NCI-H2227 treated with DMSO at 0.1 percent for 48 hours (cell line): ENCODE measurements around the gene BNC1.
"Not testable (repeated sequence)": the region's sequence is repeated elsewhere in the genome, so short reads cannot be mapped to it uniquely, and the experiment has no call there.

Experiments
- DNase-seq: peaks from one replicate; lab custom pipeline; 2025; lab: John Stamatoyannopoulos, UW

BNC1 gene

DNA sequence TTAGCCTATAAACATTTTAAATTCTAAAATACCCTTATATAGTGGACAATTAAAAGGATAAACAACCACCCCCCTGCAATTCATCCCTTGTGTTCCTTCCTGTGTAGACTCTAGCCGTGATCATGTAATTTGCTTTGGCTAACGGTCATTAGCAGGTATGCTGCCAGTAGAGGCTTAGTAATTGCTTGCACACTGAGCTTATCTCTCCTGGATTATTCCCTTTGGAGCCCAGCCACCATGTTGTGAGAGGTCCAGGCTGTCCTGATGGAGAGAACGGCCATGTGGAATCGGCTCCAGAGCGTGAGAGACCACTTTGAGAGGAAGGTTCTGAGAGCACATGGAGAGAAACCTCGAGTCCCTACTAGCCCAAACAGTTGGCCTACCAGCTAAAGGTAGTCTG, 11.0 kb upstream of the BNC1 start:
- DNase-seq = no peak

DNA sequence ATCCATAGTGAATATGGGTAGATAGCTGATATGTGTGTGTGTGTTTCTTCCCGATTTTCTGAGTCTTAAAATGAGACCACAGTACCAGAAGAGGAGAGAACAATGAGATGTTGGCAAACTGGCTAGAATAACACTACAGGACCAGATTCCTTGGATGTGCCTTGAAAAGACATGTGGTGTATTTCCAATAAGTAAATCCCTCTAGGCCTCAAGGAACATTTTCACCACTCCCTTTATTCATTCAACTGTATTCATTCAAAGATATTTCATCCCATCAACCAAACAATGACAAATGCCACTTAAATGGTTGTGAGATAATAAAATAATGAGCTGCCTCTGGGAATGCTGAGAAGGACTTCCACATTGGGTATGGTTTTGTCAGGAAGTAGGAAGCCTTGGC, 8.7 kb upstream of the BNC1 start:
- no peak for DNase-seq

DNA sequence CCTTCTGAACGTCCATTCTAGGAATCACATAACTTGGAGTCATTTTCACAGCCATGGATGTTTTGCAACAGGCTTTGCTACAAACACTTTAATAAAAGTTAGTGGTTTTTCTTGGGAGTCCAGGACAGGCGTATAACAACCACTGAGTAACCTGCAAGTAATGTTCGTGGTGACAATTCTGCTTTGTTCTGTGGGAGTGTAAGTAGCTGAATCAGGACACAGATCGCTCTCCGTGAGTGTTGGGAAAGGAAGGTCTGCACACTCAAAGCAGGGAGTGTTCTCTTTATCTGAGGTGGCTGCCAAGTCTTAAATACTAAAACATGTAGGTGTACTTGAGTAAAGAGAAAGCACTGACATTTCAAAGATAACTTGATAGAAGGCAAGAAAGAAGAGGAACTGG, 7.9 kb upstream of the BNC1 start:
- no peak for DNase-seq

DNA sequence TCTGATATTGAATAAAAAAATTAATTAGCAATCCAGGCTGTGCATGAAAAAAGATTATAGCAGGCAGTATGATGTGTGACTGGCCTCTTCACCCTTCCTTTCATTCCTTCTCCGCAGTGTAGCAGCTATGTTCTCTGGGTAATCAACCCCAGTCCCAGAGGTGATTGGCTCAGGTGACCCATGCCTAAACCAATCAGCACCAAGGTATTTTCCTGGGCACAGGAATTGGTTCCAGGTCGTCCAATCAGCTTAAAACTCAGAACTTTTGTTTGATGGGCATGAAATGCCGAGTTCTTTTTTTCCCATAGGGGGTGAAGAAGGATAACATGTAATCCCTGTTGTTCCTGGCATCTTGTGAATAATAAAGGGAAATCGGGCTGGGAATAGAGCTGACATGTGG, 5.8 kb upstream of the BNC1 start:
- DNase-seq = no peak

DNA sequence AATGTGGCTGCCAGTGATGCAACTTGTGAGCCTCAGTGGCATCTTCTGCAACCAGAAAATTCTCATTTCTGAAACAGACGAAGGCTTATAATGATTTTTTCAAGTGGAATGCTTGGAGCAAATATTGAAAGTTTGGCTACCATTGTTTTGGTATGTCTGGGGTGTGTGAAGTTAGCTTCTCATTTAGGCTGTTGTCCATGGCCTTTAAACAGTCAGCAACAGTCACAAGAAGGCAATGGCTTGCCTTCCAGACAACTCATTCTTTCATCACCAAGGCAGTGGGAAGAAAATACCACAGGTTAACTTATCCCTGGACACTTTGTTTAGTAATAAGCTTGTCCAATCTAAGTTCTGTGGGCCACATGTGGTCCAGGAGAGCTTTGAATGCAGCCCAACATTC, 4.7 kb upstream of the BNC1 start:
- no peak for DNase-seq

DNA sequence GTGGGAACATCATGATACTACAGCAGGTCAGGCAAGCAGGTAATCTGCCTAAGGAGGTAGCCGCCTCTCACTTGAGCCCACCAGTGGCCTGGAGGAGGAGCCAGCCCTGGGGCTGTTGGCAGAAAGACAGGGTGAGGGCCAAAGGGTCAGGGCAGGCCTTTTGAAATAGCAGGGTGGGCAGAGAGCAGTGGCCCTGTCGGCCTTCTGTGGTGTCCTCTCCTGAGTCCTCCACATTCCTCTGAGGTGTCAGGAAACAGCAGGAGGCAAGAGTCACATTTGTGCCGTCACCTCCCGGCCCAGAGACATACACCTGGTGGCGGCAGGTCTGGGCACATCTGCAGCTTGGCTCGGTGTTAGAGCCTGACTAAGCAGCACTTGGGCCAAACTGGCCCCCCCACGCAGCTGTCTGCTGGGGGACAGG, 3.9 kb upstream of the BNC1 start:
- DNase-seq = no peak

DNA sequence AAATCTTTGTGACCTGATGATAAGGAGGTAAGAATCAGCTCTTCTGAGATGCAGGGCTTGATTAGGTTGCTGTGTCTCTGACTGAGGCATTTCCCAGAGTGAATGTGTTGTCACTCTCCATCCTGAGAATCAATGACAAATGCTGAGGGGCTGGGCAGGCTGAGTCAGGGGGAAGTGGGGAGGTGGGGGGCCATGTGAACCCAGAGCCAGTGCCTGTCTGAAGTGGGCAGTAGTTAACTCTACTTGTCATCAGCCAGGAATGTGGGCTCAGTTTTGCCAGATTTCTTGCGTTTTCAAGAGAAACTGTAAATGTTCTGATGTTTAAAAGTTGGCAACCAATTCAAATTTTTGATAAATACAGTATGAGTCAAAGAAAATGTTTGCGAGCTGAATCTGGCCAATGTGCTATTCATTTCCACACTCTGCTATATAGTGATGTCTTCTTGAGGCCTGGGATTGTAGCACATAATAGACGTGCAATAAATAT, 3.1 kb upstream of the BNC1 start:
- no peak for DNase-seq

DNA sequence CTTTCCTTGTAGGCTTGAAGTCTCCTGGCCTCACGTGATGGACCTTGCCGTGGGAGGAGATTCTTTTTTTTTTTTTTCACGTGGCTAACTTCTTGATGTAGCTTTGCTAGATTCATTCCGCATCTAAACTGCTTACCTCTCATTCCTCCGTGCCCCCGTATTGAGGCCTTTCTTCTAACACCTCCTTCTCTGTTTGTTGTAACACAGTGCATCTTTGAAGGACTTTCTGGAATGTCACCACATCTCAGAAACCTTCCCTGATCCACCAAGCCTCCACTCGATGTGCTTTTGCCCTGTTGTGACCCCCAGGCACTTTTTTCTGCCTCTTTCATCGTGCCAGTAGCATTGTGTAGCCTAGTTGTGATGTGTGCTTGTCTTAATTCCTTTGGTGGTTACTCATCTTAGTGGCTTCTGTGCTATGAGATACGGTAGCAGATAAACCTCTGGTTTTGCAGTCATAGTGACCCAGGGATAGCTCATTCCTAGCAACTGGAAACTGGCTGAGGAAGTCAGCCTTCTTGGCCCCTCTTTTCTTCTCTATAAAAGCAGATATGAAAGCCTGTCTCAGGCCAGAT, 1.6 kb upstream of the BNC1 start:
- DNase-seq = no peak

DNA sequence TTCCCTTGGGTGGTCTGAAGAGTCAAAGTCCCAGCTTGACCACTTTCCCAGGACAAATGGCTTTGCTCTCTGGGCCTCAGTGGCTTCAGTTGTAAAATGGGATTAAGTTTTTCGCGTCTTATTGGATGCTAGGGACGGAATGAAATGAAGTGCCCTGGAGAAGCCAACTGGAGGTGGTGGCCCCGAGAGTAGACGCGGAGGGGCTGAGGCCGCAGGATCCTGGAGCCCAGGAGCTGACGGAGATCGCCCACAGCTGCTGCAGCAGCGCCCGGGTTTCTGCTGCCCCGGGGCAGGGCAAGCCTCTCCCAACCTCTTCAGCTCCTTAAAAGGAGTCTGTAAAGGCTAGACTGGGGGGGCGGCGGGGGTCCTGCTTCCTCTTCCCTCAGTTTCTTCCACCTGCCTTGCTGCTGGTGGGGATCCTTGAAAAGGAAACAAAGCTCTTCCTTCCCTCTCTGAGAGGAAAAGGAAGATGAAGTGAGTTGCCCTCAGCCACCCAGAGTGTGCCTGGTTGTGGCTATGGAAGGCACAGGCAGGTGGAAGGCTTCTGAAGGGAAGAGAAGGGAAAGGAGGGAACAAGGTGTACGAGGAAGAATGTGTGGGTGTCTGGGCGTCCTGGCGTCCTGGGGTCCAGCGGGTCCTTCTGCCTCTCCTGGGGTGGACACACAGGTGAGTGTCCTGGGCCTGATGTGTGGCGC, 967 bp upstream of the BNC1 start:
- no peak for DNase-seq

DNA sequence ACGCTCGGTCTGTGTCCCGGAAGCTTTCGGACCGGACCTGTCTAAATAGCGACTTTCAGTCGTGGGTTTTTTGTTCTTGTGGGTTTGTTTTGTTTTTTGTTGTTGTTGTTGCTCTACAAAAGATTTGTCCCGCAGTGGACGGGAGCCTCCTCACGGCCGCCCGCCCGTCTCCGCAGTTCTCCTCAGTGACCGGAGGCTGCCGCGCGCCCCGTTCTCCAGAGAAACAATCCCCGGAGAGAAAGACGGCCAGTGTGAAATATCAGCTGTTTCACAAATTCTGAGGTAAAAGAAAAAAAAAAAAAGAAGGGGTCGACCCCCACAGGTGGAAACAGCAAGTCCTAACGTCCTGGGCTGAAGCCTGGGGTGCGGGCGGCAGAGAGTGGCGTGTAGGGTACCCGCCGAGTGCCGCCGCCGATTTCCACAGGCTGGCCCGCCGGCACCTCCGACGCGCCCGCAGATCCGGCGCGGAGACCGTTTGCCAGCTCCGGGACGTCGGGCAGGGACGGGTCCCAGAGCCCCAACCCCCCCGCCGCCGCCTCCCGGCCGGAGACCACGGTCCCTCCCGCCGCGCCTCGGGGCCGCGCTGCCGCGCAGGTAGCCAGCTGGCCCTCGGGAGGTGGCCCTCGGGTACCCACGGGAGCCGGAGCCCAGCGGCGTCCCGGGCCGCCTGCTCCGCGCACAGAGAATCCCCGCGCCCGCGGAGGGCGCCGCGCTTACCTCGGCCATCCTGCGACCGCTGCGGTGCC, 478 bp downstream of the BNC1 start:
- no peak for DNase-seq

DNA sequence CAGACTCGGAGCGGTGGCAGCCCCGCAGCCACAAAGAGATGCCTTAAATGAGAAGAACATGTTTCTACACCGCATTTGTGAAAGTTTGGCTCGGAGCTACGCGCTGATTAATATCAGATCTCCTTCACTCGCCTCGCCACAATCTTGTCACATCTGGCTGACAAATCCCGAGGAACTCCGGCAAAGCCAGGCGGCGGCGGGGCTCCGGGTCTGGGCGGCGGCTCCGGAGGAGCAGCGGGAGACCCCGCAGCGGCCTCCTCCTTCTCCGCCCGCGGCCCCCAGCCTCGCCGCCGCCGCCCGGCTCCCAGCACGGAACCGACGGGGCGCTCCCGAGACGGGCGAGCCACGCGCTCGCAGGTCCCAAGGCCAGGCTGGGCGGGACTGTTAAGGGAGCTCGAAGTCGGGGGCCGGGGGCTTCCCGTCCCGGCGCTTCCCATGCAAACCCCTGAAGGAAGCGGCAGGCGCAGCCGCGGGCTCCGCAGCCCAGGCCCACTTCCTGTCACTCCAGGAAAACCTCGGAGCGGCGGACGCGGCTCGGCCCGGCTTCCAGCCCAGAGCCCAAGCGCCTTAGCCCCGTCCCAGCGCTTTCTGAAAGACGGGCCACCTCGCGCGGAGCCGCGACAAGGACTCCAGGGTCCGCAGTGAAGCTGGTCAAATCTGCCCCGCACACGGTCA, 1.2 kb downstream of the BNC1 start:
- DNase-seq = no peak

DNA sequence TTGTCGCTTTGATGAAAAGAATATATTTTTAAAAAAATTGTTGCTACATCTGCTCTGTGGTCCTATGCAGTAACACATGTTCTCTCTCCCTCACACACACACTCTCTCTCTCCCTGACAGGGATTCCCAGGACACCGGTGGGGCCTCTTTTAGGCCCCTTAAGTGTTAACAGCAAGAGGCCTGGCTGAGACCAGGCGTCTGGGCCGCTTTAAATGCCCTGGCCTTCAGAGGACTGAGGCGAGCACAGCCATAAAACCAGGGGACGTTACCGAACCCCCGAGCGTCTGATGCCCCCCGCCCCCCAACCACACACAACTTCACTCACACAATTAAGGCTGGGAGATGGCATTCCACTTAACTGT, 1.7 kb downstream of the BNC1 start:
- no peak for DNase-seq

DNA sequence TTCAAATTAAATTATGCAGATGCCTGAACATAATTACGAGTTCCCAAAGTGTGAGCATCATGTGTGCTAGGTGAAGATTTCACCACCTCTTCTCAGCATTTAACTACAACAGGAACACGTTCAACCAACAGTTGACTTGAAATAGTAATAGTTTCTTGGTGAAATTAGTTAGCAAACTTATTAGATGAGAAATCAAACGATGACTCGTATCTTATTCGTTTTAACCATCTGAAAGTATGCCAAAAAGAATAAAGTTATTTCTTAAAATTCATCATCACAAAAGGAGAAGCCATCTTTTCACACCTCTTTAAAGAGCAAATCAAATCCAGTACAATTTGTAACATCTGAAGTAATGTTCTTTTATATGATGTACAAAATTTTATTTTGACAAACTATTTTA, 2.3 kb downstream of the BNC1 start:
- no peak for DNase-seq

DNA sequence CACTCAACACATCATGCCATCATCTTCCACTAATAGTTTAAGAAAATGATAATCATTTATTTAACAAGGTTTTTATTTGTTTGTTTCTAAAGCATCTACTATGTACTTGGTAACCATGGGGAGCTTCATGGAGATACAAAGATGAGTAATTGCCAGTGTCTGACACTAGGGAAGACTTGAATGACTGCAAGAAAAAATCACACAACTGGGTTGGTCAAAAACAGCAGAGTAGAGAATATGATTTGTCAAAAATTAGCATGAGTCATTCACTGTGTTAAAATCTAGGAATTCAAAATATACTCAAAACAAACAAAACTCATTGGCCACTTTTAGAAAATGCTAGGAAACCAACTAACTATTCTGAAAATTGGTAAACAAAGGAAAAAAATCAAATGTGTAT, 6.3 kb downstream of the BNC1 start:
- no peak for DNase-seq

DNA sequence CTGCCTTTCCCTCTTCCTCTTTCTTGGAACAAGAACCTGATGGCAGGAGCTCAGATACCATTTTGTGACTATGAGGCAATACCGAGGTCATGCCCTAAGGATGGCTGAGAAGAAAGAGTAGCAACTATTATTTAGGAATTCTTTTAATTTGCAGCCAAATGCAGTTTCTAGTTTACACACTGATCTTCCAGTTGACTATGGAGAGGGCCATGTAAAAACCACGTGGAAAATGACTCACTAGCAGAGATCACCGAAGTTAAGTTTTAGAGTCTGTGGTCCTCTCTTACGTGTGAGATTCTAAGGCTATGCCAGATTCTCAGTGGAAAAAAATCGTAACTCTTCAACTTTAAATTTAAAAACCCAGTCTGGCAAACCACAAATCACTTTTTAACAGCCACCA, 7.8 kb downstream of the BNC1 start:
- DNase-seq = no peak

DNA sequence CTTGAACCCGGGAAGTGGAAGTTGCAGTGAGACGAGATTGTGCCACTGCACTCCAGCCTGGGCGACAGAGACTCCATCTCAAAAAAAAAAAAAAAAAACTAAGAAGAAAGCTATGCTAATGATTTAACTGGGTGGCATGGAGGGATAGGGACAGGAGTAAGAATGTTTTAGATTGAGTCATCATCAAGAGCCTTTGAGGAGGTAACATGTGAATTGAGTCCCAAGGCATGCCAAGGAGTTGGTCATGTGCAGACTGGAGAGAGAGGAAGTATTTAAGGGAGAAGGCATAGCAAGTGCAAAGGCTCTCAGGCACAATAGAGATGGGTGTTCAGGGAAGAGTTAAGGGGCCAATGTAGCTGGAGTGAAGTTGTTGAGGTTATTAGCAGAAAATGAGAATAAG, 9.1 kb downstream of the BNC1 start:
- DNase-seq = no peak

DNA sequence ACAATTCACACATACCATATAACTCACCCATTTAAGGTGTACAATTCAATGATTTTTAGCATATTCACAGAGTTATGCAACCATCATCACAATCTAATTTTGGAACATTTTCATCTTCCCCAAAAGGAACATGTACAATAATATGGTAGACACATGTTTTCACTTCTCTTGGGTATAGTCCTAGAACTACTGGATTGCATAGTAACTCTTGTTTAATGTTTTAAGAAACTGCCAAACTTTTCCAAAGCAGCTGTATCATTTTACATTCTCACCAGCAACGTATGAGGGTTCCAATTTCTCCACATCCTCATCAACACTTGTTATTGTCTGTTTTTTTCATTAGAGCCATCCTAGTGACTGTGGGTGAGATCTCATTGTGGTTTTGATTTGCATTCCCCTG, 14.3 kb downstream of the BNC1 start:
- no peak for DNase-seq

DNA sequence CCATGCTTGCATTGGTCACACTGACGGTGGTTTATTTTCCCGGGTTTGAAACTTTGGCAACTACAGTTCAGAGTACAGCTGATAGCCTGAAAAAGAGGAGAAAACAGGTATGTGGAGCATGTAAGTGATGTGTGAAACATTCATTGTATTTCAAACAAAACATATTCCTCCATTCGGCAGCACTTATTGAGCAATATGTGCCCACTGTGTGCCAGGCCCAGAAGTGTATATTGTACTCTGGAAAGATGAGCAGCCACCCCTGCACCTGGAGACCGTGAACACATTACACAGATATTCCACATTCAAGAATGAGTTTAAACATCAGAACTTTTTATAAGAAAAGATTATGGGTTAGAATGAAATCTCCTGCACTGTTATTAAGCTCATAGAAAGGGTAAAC, 16.3 kb downstream of the BNC1 start:
- DNase-seq = no peak

DNA sequence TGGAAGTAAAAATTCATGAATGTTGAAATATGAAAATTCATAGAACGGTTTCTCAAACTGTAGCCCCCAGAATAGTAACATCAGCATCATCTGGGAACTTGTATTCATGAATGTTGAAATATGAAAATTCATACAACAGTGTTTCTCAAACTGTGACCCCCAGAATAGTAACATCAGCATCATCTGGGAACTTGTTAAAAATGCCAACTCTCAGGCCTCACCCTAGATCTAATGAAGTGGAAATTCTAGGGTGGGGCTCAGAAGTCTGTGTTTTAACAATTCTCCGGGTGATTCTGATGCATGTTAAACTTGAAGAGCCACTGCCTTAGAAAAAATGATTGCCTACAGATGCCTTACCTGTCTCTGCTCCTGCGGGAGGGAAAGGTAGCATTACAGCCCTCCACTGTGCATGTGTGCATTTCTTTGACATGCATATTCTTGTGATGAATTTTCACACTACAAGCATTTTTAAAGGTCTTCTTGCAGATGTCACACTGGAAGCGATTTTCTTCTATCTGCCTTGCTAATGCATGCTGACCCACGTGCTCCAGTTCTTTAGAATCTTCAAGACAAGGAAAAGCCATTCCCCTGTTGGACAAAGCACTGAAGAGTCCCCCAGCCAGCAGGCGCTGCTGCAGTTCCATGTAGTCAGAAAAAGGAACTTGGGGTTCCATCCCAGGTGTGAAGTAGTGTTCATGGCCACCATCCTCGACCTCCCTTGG, 21.7 kb downstream of the BNC1 start:
- no peak for DNase-seq

DNA sequence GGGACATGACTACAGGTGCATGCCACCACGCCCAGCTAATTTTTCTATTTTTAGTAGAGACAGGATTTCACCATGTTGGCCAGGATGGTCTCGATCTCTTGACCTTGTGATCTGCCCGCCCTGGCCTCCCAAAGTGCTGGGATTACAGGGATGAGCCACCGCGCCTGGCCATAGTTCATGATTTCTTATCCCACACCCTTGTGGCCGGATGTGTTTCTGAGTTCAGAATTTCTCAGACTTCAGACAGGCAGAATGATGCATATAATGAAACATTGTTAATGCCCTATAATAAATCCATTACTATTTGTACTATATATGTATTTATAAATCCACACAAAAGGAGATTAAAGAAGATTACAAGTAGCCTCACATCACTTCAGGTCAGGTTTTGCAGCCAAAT, 22.3 kb downstream of the BNC1 start:
- DNase-seq = not testable (repeated sequence)

DNA sequence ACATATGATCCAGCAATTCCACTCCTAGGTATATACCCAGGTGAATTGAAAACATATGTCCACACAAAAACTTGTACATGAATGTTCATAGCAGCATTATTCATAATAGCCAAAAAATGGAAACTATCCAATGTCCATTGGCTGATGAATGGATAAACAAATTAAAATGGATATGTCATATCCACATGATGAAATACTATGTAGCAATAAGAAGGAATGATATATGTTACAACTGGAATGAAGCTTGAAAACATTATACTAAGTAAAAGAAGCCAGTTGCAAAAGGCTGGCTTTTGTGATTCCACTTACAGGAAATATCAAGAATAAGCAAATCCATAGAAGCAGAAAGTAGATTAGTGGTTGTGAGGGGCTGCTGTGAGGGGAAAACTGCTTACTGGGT, 33.7 kb downstream of the BNC1 start:
- no peak for DNase-seq

DNA sequence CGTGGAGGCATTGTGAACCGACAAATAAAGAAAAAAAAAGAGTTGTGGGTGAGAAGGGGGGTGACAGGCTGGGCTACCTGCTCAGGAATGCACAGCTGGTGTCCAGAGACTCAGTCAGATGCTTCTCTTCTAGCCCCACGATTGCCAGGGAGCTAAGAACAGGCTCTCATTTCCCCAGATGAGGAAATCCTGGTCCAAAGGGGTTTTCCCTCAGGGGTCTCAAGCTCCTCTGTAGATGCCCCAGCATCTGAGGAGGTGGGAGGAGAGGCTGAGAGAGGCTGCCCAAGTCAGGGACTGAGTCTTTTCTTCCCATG, 35.5 kb downstream of the BNC1 start:
- DNase-seq = no peak
